ENCODE measurements around the gene GALNTL6. TPM values are rescaled to one million over a fixed set of nuclear protein-coding genes. Genes with fewer than 3 reads are reported as not detected.

The GALNTL6 gene
- total and polyA plus RNA-seq, 2 donors (not counting 1 experiment from before 2014, with no cell fraction given): 0.99 to 1.1 TPM

- Histone ChIP-seq H3K9me3 (ENCODE audit: control extremely low read depth in 1 of 3, control insufficient read depth in 2 of 3, insufficient read depth in 1 of 3, low read length in 2 of 3) (no peaks in the 10 kb centered on the region), H4K20me1 (ENCODE audit: control insufficient read depth, insufficient read depth, low read length, poor library complexity, severe bottlenecking) (no peaks in the 10 kb centered on the region), H3K4me2 (replicated peaks; ENCODE audit: low read depth, low read length, poor library complexity, severe bottlenecking) (no peak overlapping the region), H3K4me3 (ENCODE audit: control extremely low read depth in 1 of 5, extremely low read depth in 1 of 5, insufficient read depth in 1 of 5, low read depth in 2 of 5, low read length in 4 of 5) (no peak overlapping the region), H3K27ac (ENCODE audit: low read length in 2 of 2) (no peak overlapping the region), H3K36me3 (replicated peaks in 1 of 2; ENCODE audit: control extremely low read depth in 1 of 2, control insufficient read depth in 1 of 2, extremely low read depth in 1 of 2, insufficient read depth in 2 of 2, low read length in 1 of 2) (no peaks in the 10 kb centered on the region), H3K79me2 (ENCODE audit: control insufficient read depth, insufficient read depth, low read length) (no peaks in the 10 kb centered on the region), H3K4me1 (ENCODE audit: control insufficient read depth in 2 of 2, insufficient read depth in 2 of 2, low read length in 2 of 2) (no peaks in the 10 kb centered on the region), H3K9ac (ENCODE audit: low read length) (no peak overlapping the region), H2AFZ (ENCODE audit: insufficient read depth, low read depth, low read length, poor library complexity, severe bottlenecking) (no peak overlapping the region), H3K27me3 (replicated peaks in 1 of 4; ENCODE audit: control extremely low read depth in 1 of 4, control insufficient read depth in 3 of 4, insufficient read depth in 4 of 4, low read length in 3 of 4) (no peaks in the 10 kb centered on the region)
- DNase-seq: no peak
- no peaks in the 10 kb centered on the region for H3K27me3 Mint-ChIP-seq
- no peaks in the 10 kb centered on the region for H3K4me1 Mint-ChIP-seq
- ChIA-PET CTCF (no interaction called here), POLR2A (no interaction called here)
- no peak for ATAC-seq (ENCODE audit: low read depth)
- H3K27ac Mint-ChIP-seq: no peak overlapping the region
- no peak overlapping the region for H3K4me3 Mint-ChIP-seq
- intact Hi-C loops (cut with micrococcal nuclease): no loop called here
- H3K9me3 Mint-ChIP-seq (ENCODE audit: insufficient read depth): no peaks in the 10 kb centered on the region
- no peak for TF ChIP-seq EZH2 (IDR thresholded peaks at IDR 0.05; ENCODE audit: borderline replicate concordance, insufficient read depth, low read depth, low read length, poor library complexity, severe bottlenecking)
- TF ChIP-seq CTCF (IDR thresholded peaks at IDR 0.05): no peak
Observed at GRCh38 chr4:172770787-172771186, 957.6 kb downstream of the GALNTL6 start.

- Histone ChIP-seq H3K4me2 (replicated peaks; ENCODE audit: low read depth, low read length, poor library complexity, severe bottlenecking) (no peak overlapping the region), H4K20me1 (ENCODE audit: control insufficient read depth, insufficient read depth, low read length, poor library complexity, severe bottlenecking) (no peaks in the 10 kb centered on the region), H3K9me3 (ENCODE audit: control extremely low read depth in 1 of 3, control insufficient read depth in 2 of 3, insufficient read depth in 1 of 3, low read length in 2 of 3) (no peaks in the 10 kb centered on the region), H3K27me3 (replicated peaks in 1 of 4; ENCODE audit: control extremely low read depth in 1 of 4, control insufficient read depth in 3 of 4, insufficient read depth in 4 of 4, low read length in 3 of 4) (no peaks in the 10 kb centered on the region), H3K9ac (ENCODE audit: low read length) (no peak overlapping the region), H3K4me3 (ENCODE audit: control extremely low read depth in 1 of 5, extremely low read depth in 1 of 5, insufficient read depth in 1 of 5, low read depth in 2 of 5, low read length in 4 of 5) (no peak overlapping the region), H3K79me2 (ENCODE audit: control insufficient read depth, insufficient read depth, low read length) (no peaks in the 10 kb centered on the region), H3K4me1 (ENCODE audit: control insufficient read depth in 2 of 2, insufficient read depth in 2 of 2, low read length in 2 of 2) (no peaks in the 10 kb centered on the region), H2AFZ (ENCODE audit: insufficient read depth, low read depth, low read length, poor library complexity, severe bottlenecking) (no peak overlapping the region), H3K27ac (ENCODE audit: low read length in 2 of 2) (no peak overlapping the region), H3K36me3 (replicated peaks in 1 of 2; ENCODE audit: control extremely low read depth in 1 of 2, control insufficient read depth in 1 of 2, extremely low read depth in 1 of 2, insufficient read depth in 2 of 2, low read length in 1 of 2) (no peaks in the 10 kb centered on the region)
- Mint-ChIP-seq H3K4me1 (no peaks in the 10 kb centered on the region), H3K27me3 (no peaks in the 10 kb centered on the region), H3K27ac (no peak overlapping the region), H3K9me3 (ENCODE audit: insufficient read depth) (no peaks in the 10 kb centered on the region), H3K4me3 (no peak overlapping the region)
- ATAC-seq (ENCODE audit: low read depth) (no peak), DNase-seq (no peak)
- 98% methylated on average over 5 of the region's 5 CpGs for WGBS (ENCODE audit: insufficient coverage)
- intact Hi-C loops (cut with micrococcal nuclease): no loop called here
- CTCF ChIA-PET: no interaction called here
- no peak for TF ChIP-seq EZH2 (IDR thresholded peaks at IDR 0.05; ENCODE audit: borderline replicate concordance, insufficient read depth, low read depth, low read length, poor library complexity, severe bottlenecking)
- TF ChIP-seq CTCF (IDR thresholded peaks at IDR 0.05): no peak
- POLR2A ChIA-PET: no interaction called here
Observed at GRCh38 chr4:172772781-172773180, 959.6 kb downstream of the GALNTL6 start.
